IMR-90 (cell line): Measurements from ENCODE around the gene NXN. TPM values are rescaled to one million over a fixed set of nuclear protein-coding genes. Genes with fewer than 3 reads are reported as not detected.

ENCODE experiments used
- ATAC-seq: fragments of 200-7000 bp; cut with Tn5 transposase; 2 replicates; pipeline ENCODE4 v1.9.1; 2020; ENCODE audit warnings: low read depth, mild to moderate bottlenecking, moderate library complexity
- BruUV-seq: library from RNA; stranded (reverse); fragments of 400-500 nt; replicated peaks from 2 replicates; lab custom pipeline; 2021; lab: Mats Ljungman, UMichigan
- CTCF ChIA-PET: fragments of 300-600 bp; formaldehyde crosslinking; extraction: SDS; loops from one replicate; lab custom pipeline; 2021; ENCODE audit warnings: antibody characterized with exemption; lab: Yijun Ruan, JAX
- POLR2A ChIA-PET: fragments of 300-600 bp; sonication (Branson Sonifier 250); formaldehyde crosslinking; loops from one replicate; lab custom pipeline; 2022; ENCODE audit warnings: antibody characterized with exemption; ENCODE audit not compliant: unreplicated experiment; lab: Charles Lee
- DNase-seq: peaks from one replicate; pipeline ENCODE4 v3.0.0; 2013
- H2AFZ ChIP-seq: replicated peaks from 2 replicates; pipeline ENCODE3; 2013; ENCODE audit warnings: low read length, mild to moderate bottlenecking; ENCODE audit not compliant: poor library complexity
- H2AK5ac ChIP-seq: 2 replicates; pipeline ENCODE4 v1.6.1; 2013; ENCODE audit warnings: low read depth, low read length, inconsistent platforms
- H2AK9ac ChIP-seq: replicated peaks from 2 replicates; pipeline ENCODE3; 2013; ENCODE audit warnings: mild to moderate bottlenecking, low read depth, low read length, moderate library complexity; ENCODE audit not compliant: poor library complexity
- H2BK120ac ChIP-seq: 2 replicates; pipeline ENCODE4 v1.6.1; 2013; ENCODE audit warnings: low read depth, low read length, inconsistent platforms
- H2BK15ac ChIP-seq: 3 replicates; pipeline ENCODE4 v1.6.1; 2013; ENCODE audit warnings: low read depth, low read length, inconsistent platforms
- H2BK20ac ChIP-seq: 2 replicates; pipeline ENCODE4 v1.6.1; 2013; ENCODE audit warnings: low read depth, mild to moderate bottlenecking, inconsistent platforms, low read length, moderate library complexity
- H2BK5ac ChIP-seq: 2 replicates; pipeline ENCODE4 v1.6.1; 2013; ENCODE audit warnings: mild to moderate bottlenecking, low read depth, low read length, inconsistent platforms; ENCODE audit not compliant: poor library complexity, severe bottlenecking
- H3K14ac ChIP-seq: replicated peaks from 2 replicates; pipeline ENCODE4 v1.6.1; 2013; ENCODE audit warnings: low read depth, low read length, inconsistent platforms
- H3K18ac ChIP-seq: 2 replicates; pipeline ENCODE4 v1.6.1; 2013; ENCODE audit warnings: low read depth, low read length, control low read depth
- H3K23ac ChIP-seq: 2 replicates; pipeline ENCODE4 v1.6.1; 2013; ENCODE audit warnings: low read depth, low read length, inconsistent platforms
- H3K27ac ChIP-seq: 2 replicates; pipeline ENCODE4 v1.5.1; 2013; ENCODE audit warnings: mild to moderate bottlenecking, control low read depth, low read length; ENCODE audit not compliant: insufficient read depth
- H3K27me3 ChIP-seq: 2 replicates; pipeline ENCODE4 v1.6.1; 2013; ENCODE audit warnings: low read length; ENCODE audit not compliant: control insufficient read depth, insufficient read depth
- H3K36me3 ChIP-seq: 2 replicates; pipeline ENCODE4 v1.6.1; 2013; ENCODE audit warnings: low read length, mixed read lengths; ENCODE audit not compliant: control insufficient read depth, insufficient read depth
- H3K4ac ChIP-seq: 2 replicates; pipeline ENCODE4 v1.6.1; 2013; ENCODE audit warnings: low read depth, low read length, inconsistent platforms
- H3K4me1 ChIP-seq: 2 replicates; pipeline ENCODE4 v1.6.1; 2013; ENCODE audit warnings: low read length, mixed read lengths; ENCODE audit not compliant: control insufficient read depth, insufficient read depth
- H3K4me2 ChIP-seq: 2 replicates; pipeline ENCODE4 v1.6.1; 2013; ENCODE audit warnings: low read depth, mild to moderate bottlenecking, control low read depth, low read length, moderate library complexity
- H3K4me3 ChIP-seq: 2 replicates; pipeline ENCODE4 v1.5.1; 2013; ENCODE audit warnings: low read depth, mild to moderate bottlenecking, control low read depth, low read length, moderate library complexity; ENCODE audit not compliant: insufficient read depth
- H3K56ac ChIP-seq: 2 replicates; pipeline ENCODE4 v1.6.1; 2013; ENCODE audit warnings: low read length, inconsistent platforms; ENCODE audit not compliant: insufficient read depth; ENCODE audit errors: extremely low read depth
- H3K79me1 ChIP-seq, 2 experiments: 2 replicates each; pipeline ENCODE4 v1.6.1; 2013; ENCODE audit warnings: low read length in 2 of 2, inconsistent platforms in 1 of 2, low read depth in 1 of 2
- H3K9ac ChIP-seq: 2 replicates; pipeline ENCODE4 v1.6.1; 2013; ENCODE audit warnings: low read depth, low read length, control low read depth
- H3K9me1 ChIP-seq: 2 replicates; pipeline ENCODE4 v1.6.1; 2013; ENCODE audit warnings: low read length, inconsistent platforms; ENCODE audit not compliant: insufficient read depth
- H3K9me3 ChIP-seq: 2 replicates; pipeline ENCODE4 v1.6.1; 2013; ENCODE audit warnings: low read length; ENCODE audit not compliant: control insufficient read depth, insufficient read depth
- H4K20me1 ChIP-seq: 2 replicates; pipeline ENCODE4 v1.6.1; 2013; ENCODE audit warnings: low read length, inconsistent platforms; ENCODE audit not compliant: insufficient read depth
- H4K5ac ChIP-seq: 2 replicates; pipeline ENCODE4 v1.6.1; 2013; ENCODE audit warnings: mild to moderate bottlenecking, low read depth, low read length, control low read depth
- H4K8ac ChIP-seq, 2 experiments: 2 replicates each; pipeline ENCODE4 v1.6.1; 2013; ENCODE audit warnings: low read depth in 2 of 2, low read length in 2 of 2, control low read depth in 1 of 2, inconsistent platforms in 1 of 2
- H4K91ac ChIP-seq: 2 replicates; pipeline ENCODE4 v1.6.1; 2013; ENCODE audit warnings: low read depth, low read length, inconsistent platforms; ENCODE audit not compliant: insufficient read depth
- BHLHE40 ChIP-seq: fragments of 150-350 bp; IDR thresholded peaks from 2 replicates; pipeline ENCODE4 v1.6.1; 2016; ENCODE audit warnings: mild to moderate bottlenecking, low read depth, low read length
- CHD1 ChIP-seq: IDR thresholded peaks from 2 replicates; pipeline ENCODE4 v1.6.1; 2012; ENCODE audit warnings: low read depth, low read length, improper control_type of control experiment
- FOS ChIP-seq: fragments of 150-350 bp; IDR thresholded peaks from 2 replicates; pipeline ENCODE4 v1.6.1; 2016; ENCODE audit warnings: low read depth, low read length
- RCOR1 ChIP-seq: IDR thresholded peaks from 2 replicates; pipeline ENCODE4 v1.6.1; 2012; ENCODE audit warnings: mild to moderate bottlenecking, low read length, improper control_type of control experiment; ENCODE audit not compliant: insufficient replicate concordance
- WGBS, 2 experiments: methylation state at CpG; one replicate each; pipeline versions ENCODE4 v1.1.5 to v1.1.7; 2013; ENCODE audit warnings: missing lambda C conversion rate in 2 of 2; ENCODE audit not compliant: insufficient read length in 1 of 2; ENCODE audit errors: extremely low coverage in 2 of 2; 5-methylcytosine and 5-hydroxymethylcytosine counted together
- dilution Hi-C: fragments of 300-500 bp; cut with HindIII; formaldehyde crosslinking; loops from one replicate; pipeline ENCODE4 v1.14.3; 2018; ENCODE audit warnings: low sequenced_read_pairs; ENCODE audit not compliant: unreplicated experiment
- in situ Hi-C: fragments of 300-500 bp; cut with MboI; formaldehyde crosslinking; loops from 3 replicates; pipeline ENCODE4 v1.14.3; 2019; ENCODE audit warnings: low sequenced_read_pairs, inconsistent platforms, mixed read lengths
- intact Hi-C: fragments of 100-400 bp; cut with micrococcal nuclease; formaldehyde crosslinking; loops from 2 replicates; pipeline ENCODE4 v1.10.0; 2022
- polyA plus RNA-seq, 3 experiments: library from polyadenylated mRNA; depleted of rRNA; stranded (reverse); fragments of >200 nt; gene quantifications; 2 replicates each; pipeline ENCODE4 v1.2.3, GENCODE V29; 2012; ENCODE audit warnings: low replicate concordance in 1 of 3
- total RNA-seq: library from RNA; depleted of rRNA; stranded (reverse); fragments of >200 nt; gene quantifications from 2 replicates; pipeline ENCODE4 v1.2.3, GENCODE V29; 2012
- TF ChIP-seq, protein P1 (sequence below): conservative IDR thresholded peaks from 2 replicates; pipeline ENCODE4 v1.5.1; 2012; ENCODE audit warnings: mild to moderate bottlenecking, low read depth, low read length, improper control_type of control experiment

NXN gene
- total and polyA plus RNA-seq, 2 of the 4 experiments (the other 2 are of a cell fraction): 52.5 to 116 TPM

DNA sequence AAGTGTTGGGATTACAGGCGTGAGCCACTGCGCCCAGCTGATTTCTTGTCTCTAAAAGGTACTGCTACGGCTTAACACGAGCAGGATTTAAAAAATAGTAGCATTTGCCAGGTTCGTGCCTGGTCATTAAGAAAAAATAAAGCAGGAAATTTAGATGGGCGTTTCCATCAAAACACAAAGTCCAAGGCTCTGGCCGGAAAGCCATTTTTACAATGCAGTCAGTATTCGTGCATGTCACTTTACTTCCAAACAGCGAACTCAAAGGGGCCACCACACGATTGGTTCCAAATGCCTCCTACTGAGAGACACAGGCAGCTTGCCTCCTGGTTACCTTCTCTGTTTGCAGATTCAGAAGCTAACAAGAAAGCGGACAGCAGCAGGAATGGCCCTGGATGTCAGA is 131.2 kb downstream of the NXN start:
- peaks cover 19% of the 10 kb centered on the region for H3K9me1 ChIP-seq
- H3K27ac ChIP-seq: no peak overlapping the region
- in situ Hi-C loops (no loop called here), dilution Hi-C loops (no loop called here), intact Hi-C loops (no loop called here)
- ChIA-PET POLR2A (no interaction called here), CTCF (no interaction called here)
- TF ChIP-seq FOS: no peak
- no peak for TF ChIP-seq BHLHE40
- TF ChIP-seq, protein P1, sequence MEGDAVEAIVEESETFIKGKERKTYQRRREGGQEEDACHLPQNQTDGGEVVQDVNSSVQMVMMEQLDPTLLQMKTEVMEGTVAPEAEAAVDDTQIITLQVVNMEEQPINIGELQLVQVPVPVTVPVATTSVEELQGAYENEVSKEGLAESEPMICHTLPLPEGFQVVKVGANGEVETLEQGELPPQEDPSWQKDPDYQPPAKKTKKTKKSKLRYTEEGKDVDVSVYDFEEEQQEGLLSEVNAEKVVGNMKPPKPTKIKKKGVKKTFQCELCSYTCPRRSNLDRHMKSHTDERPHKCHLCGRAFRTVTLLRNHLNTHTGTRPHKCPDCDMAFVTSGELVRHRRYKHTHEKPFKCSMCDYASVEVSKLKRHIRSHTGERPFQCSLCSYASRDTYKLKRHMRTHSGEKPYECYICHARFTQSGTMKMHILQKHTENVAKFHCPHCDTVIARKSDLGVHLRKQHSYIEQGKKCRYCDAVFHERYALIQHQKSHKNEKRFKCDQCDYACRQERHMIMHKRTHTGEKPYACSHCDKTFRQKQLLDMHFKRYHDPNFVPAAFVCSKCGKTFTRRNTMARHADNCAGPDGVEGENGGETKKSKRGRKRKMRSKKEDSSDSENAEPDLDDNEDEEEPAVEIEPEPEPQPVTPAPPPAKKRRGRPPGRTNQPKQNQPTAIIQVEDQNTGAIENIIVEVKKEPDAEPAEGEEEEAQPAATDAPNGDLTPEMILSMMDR: no peak
- TF ChIP-seq RCOR1: no peak
- TF ChIP-seq CHD1: no peak
- no peak overlapping the region for H3K23ac ChIP-seq
- no peak overlapping the region for H2AK5ac ChIP-seq
- no peak overlapping the region for H3K4ac ChIP-seq
- no peak overlapping the region for H2AK9ac ChIP-seq
- ATAC-seq: no peak
- no peak overlapping the region for H4K91ac ChIP-seq
- H3K4me2 ChIP-seq: no peak overlapping the region
- H3K27me3 ChIP-seq: no peaks in the 10 kb centered on the region
- no peak overlapping the region for H2BK15ac ChIP-seq
- H3K9ac ChIP-seq: no peak overlapping the region
- no peak overlapping the region for H4K5ac ChIP-seq
- H4K20me1 ChIP-seq: peaks cover 83% of the 10 kb centered on the region
- no peak for DNase-seq
- no peak overlapping the region for H3K14ac ChIP-seq
- no peak overlapping the region for H3K18ac ChIP-seq
- 90% methylated on average over 10 of the region's 11 CpGs; no CpG with 5 or more reads in 1 of the 2 experiments for WGBS, 2 experiments
- no peak overlapping the region for H3K56ac ChIP-seq
- no peak overlapping the region for H4K8ac ChIP-seq
- H3K79me1 ChIP-seq: peaks cover 17 to 76% of the 10 kb centered on the region in 2 experiments
- no peak overlapping the region for H2BK120ac ChIP-seq
- no peaks in the 10 kb centered on the region for H3K9me3 ChIP-seq
- no peak overlapping the region for H3K4me3 ChIP-seq
- no peak overlapping the region for H2BK5ac ChIP-seq
- H2BK20ac ChIP-seq: no peak overlapping the region
- no TSS peak for BruUV-seq
- H2AFZ ChIP-seq: no peak overlapping the region
- peaks cover 14% of the 10 kb centered on the region for H3K4me1 ChIP-seq
- H3K36me3 ChIP-seq: peaks cover 21% of the 10 kb centered on the region; the same call in 1 of the 2 replicates
